T-helper 1 cell (primary cell): Measurements from ENCODE around the gene C8G.

Experiments
- DNase-seq, 5 donors: peaks; one replicate each; pipeline ENCODE4 v3.0.0-alpha.2; 2012 to 2020

C8G gene

DNA sequence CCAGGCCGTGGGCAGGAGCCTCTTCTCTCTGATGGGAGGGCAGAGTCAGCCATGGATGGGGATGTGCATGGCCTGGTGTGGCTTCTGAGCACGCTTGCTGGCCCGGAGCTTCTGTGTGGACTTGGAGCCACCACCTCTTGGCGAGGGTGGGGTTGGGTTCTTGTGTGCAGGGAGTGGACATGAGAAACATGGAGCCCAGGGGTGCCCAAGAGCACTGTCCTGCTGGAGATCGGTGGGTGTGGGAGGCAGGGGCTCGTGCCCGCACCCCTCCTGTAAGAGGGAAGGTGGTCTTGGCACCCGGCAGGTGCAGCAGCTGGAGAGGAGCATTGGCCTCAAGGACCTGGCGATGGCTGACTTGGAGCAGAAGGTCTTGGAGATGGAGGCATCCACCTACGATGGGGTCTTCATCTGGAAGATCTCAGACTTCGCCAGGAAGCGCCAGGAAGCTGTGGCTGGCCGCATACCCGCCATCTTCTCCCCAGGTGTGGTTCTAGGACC lies 24.3 kb upstream of the C8G start:
- no peak for DNase-seq

DNA sequence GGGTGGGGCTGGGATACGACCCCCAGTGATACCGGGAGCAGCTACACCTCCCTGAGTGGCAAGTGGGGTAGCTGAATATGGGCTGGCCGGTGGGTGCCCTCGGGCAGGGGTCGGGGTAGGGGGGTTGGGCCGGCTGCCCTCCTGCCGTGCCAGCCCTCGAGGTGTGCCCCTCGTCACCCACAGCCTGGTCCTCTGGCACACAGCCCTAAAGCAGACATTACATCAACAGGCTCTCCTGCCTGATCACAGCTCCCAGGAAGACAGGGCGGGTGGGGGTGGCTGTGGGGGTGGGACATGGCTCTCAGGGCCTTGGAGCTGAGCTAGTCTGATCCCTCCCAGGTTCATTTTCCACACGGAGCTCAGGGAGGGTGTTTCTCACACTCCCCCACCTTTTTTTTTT lies 23.7 kb upstream of the C8G start:
- DNase-seq: no peak

DNA sequence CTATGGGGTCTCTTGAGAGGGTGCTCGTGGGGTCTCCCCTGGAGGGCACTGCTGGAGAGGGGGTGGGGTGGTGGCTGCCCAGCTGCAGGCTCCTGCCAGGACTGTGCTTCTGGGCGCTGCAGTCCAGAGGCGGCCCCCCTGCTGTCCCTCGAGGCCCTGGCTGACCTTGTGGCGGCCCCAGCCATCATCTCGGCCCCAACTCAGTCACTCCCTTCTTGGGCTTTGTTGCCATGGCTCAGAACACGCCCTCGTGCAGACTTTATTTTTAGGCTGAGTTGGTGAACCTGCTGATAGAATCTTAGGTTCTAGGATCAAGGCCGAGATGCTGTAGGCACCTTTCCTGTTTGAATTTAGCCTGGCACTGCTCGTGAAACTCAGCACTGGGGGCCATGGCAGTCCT lies 23.3 kb upstream of the C8G start:
- no peak for DNase-seq

DNA sequence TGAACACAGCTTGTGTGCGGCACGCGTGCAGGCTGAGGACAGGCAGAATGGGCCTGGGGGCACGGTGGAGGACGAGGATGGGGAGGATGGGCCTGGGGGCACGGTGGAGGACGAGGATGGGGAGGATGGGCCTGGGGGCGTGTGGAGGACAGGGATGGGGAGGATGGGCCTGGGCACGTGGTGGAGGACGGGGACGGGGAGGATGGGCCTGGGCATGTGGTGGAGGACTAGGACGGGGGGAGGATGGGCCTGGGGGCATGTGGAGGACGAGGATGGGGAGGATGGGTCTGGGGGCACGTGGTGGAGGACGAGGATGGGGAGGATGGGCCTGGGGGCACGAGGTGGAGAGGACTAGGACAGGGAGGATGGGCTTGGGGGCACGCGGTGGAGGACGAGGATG lies 22.5 kb upstream of the C8G start:
- DNase-seq: no peak

DNA sequence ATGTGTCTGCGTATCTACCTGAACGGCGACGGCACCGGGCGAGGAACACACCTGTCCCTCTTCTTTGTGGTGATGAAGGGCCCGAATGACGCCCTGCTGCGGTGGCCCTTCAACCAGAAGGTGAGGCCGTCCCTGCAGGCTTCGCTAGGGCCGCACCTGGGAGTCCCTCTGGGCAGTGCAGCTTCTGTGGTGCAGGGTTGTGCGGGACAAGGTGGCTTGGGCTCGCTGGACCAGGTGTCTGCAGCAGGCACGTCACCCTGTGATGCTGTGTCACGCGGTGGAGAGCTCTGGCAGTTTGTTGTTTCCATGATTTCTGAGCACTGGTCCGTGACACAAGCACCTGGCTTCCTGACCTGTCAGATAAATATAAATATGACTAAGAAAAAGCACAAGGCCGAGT lies 21.2 kb upstream of the C8G start:
- DNase-seq: no peak

DNA sequence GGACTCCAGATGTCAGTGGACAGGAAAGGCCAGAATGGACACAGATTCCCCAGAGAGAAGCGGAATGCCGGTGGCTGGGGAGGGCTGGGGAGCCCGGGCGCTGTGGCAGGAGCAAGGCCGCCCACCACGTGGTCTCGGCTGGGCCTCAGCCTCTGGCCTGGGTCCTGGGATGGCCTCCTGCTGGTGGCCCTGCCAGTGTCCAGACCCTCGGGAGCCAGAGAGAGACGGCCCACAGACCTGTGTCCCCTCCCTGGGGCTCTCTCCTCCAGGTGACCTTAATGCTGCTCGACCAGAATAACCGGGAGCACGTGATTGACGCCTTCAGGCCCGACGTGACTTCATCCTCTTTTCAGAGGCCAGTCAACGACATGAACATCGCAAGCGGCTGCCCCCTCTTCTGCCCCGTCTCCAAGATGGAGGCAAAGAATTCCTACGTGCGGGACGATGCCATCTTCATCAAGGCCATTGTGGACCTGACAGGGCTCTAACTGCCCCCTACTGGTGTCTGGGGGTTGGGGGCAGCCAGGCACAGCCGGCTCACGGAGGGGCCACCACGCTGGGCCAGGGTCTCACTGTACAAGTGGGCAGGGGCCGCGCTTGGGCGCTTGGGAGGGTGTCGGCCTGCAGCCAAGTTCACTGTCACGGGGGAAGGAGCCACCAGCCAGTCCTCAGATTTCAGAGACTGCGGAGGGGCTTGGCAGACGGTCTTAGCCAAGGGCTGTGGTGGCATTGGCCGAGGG lies 19.5 kb upstream of the C8G start:
- no peak for DNase-seq

DNA sequence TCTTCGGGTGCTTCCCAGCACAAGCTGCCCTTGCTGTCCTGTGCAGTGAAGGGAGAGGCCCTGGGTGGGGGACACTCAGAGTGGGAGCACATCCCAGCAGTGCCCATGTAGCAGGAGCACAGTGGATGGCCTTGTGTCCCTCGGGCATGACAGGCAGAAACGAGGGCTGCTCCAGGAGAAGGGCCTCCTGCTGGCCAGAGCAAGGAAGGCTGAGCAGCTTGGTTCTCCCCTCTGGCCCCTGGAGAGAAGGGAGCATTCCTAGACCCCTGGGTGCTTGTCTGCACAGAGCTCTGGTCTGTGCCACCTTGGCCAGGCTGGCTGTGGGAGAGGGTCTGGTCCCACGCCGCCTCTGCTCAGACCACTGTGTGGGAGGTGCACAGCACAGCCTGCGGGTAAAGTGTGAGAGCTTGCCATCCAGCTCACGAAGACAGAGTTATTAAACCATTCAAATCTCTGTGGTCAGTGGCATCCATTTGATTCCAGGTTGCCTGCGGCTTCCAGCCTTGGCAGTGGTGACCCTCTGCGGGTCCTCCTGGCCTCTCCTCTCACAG lies 18.8 kb upstream of the C8G start:
- DNase-seq: no peak

DNA sequence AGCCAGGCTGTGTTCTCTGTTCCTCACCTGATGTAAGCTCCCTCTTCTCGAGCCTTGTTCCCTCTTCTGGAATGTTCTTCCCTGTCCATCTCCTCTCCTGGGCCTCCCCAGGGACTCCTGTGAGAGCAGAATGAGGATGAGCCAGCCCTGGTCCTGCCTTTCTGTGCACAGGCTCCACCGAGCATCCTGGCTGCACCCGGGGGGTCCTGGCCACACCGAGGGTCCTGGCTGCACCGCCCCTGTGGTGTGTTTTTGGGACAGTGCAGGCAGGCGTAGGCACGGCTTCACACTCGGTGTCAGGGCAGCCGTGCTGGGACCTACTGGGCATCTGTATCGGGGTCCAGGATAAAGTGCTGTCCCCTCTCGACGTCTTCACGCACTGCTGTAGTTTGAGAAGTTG lies 18.3 kb upstream of the C8G start:
- no peak for DNase-seq

DNA sequence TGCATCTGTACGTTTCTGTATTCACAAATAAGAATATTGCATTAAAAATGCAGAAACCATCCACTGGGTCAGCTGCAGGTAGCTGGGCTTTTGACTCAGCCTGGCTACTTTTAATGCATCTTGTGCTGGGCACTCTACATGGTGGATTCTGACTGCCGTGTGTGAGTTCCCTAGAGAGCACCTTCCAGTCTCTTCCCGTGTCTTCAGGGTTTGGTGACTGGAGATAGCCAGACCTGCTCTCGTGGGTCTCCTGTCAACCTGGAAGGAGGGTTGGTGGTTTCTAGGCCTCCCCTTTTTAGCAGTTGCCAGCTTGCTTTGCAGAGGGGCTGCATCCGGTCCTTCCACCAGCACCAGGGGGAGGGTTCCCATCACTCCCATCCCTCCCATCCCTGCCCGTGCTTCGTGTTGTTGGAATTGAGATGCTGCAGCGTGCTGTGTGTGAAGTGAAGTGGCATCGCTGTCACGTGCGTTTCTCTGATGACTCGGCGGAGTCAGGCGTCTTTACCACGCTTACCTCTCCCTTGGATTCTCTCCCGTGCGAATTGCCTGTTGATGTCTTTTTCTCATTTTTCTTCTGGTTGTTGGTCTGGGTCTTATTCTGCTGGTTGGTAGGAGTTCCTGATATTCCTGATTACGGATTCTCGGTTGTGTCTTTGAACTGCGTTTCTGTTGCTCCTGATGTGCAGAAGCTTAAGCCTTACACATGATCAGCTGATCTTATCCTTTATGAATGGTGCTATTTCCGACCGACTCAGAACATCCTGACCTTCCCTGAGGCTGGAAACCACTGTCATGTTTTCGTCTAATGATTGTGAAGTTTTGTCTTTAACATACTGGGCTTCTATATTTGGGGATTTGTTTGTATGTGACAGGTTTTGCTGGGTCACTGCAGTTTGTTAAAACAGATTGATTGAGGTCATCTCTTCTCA lies 17.4 kb upstream of the C8G start:
- DNase-seq: no peak

DNA sequence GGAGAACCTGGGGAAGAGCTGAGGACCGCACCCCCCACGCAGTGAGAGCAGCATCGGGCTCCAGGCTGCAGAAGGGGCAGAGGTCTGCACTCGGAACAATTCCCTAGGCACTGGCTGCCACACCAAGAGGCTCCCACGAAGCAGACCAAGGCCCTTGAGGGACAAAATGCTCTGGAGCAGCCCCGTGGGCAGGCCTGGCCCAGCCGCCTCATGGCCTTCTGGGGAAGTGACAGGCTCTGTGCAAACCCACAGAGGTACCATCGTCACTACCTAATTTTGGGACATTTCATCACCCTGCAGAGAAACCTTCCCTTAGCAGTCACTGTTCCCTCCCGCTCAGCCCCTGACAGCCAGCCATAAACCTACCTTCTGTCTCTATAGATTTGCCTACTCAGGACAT lies 16.5 kb upstream of the C8G start:
- no peak for DNase-seq

DNA sequence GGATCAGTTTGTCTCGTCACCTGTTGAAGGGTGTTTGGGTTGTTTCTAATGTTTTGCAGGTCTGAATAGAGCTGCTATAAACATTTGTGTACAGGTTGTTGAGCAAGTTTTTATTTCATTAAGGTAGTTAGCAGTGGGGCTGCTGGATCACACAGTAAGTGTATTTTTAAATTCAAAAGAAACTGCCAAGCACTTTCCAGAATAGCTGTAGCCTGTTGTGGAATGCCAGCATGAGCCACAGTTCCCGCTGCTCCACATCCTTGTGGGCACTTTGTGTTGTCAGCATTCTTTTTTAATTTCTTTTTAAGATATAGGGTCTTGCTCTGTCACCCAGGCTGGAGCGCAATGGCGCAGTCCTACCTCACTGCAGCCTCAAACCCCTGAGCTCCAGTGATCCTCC lies 15.0 kb upstream of the C8G start:
- no peak for DNase-seq

DNA sequence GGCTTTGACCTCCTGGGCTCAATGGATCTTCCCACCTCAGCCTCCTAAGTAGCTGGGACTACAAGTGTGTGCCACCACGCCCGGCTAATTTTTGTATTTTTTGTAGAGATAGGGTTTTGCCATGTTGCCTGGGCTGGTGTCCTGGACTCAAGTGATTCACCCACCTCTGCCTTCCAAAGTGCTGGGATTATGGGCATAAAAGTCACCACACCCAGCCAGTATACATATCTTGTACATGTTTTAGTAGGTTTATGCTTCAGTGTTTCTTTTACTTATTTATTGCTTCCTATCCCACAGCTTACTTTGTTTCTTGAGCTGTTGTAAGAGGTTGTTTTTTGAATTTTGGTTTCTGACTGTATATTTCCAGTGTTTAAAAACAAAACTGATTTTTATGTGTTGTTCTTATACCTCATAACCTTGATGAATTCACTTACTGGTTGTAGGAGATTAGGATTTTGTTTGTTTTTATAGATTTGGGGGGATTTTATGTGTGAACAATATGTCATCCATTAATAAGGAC lies 13.4 kb upstream of the C8G start:
- DNase-seq: no peak

DNA sequence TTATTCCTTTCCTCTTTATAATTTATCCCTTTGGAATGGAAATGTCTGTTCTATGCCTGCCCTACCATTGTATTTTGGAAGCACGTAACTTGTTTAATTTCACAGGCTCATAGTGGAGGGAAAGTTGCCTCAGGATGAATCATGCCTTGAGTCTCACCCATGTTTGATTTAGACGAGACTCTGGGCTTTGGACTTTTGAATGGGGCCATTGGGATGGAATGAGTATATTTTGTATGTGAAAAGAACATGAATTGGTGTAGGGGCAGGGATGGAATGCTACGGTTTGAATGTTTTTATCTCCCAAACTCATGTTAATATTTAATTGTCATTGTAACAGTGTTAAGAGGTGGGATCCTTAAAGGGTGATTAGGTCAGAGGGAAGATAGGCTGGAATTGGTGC lies 10.8 kb upstream of the C8G start:
- no peak for DNase-seq

DNA sequence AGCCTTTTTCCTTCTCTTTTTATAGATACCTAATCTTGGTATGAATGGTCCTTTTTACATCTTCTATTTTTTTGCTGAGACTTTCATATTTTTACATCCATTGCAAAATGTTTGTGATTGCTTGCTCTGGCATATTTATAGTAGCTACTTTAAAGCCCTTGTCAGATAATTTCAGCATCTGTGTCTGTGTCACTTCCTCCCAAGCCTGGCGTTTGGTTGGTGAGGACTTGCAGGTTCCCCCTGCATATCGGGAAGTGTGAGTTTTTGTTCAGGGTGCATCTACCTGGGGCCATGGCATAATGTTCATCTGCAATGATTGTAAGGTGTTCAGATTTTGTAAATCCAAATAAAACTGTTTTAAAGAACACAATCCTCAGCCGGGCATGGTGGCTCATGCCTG lies 9.4 kb upstream of the C8G start:
- no peak for DNase-seq

DNA sequence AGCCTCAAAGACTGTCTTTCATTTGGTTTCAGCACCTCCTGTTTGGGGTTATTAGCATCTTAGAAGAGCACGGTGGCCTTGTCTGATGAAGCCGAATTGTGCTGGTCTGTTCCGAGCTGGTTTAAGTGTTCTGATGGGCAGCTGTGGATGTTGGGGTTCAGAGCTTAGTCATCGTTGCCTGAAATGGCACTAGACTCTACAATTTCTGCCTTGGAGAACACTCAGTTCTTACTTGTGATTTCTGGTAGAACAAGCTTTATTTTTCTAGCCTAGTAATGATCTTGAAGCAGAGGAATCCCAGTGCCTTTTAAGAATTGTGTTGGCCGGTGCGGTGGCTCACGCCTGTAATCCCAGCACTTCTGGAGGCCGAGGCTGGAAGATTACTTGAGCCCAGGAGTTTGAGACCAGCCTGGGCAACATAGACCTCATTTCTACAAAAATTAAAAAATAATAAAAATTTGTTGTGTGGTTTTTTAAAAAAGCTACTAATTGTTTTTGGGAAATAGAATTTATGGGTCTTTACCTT lies 8.3 kb upstream of the C8G start:
- DNase-seq: no peak

DNA sequence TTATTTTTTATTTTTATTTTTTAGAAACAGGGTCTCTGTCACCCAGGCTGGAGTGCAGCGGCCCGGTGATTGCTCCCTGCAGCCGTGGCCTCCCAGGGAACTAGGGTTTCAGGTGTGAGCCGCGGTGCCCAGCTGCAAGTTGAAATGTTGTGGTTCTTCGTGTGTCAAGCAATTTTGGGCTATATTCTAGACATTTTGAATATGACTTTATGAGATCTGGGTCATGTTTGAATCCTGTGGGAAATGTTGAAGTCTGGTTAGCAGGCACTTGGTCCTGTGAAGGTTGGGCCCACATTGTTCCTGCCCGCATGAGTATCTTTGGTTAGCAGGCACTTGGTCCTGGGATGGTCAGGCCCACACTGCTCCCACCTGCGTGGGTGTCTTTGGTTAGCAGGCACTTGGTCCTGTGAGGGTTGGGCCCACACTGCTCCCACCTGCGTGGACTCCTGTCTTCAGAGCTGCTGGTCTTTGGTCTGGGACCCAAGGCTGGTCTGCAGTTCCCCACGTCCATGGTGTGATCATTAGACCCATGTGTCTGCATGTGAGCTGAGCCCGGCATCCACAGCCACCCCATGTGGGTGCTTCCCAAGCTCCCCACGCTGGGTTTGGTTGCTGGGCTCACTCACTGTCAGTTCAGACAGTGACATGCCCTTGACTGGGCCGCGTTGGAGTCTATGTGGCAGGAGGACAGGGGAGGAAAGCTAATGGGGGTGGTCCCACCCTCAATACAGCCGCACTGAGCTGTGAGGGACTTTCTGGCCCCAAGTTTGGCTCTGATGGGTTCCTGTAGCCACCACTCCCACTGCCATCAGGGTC lies 7.6 kb upstream of the C8G start:
- DNase-seq: no peak

DNA sequence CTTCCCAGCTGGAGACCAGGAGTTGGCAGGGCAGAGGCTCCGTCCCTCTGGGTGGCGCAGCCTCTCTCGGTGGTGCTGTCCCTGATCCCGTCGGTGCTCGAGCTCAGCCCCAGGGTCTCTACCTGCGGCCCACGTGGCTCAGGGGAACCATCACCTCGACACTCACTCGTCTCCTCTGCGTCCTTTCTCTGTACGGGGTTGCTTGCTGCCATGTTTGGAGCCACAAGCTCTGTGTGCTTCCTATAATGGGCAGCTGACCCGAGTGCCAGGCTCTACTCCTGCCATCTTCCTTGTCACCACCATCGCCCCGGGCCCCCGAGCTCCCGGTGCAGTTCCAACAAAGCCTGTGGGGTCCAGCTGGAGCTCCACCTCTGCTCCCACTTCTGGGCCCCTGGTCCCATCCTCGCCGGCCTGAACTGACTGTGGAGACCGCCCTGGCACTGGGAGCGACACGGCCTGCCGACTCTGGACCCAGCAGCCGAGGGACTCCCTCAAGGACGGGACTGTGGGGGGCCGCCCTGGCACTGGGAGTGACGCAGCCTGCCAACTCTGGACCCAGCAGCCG lies 5.5 kb upstream of the C8G start:
- DNase-seq: no peak

DNA sequence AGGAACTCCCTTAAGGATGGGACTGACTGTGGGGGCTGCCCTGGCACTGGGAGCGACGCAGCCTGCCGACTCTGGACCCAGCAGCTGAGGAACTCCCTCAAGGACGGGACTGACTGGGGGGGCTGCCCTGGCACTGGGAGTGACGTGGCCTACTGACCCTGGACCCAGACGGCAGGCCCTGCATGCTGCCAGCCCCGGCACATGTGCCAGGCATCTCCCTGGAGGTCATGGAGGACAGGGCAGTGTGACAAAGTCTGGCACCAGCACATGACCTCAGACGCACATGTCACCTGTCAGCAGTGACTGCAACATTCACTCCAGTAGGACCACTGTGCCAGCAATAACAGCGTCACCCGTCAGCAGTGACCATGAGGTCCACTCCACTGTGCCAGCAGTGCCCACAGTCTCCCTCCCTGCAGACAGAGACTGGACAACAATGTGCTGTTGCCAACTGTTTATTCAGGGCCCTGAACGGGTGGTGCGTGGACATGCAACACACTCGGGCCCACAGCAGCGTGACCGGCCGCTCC lies 5.0 kb upstream of the C8G start:
- no peak for DNase-seq

DNA sequence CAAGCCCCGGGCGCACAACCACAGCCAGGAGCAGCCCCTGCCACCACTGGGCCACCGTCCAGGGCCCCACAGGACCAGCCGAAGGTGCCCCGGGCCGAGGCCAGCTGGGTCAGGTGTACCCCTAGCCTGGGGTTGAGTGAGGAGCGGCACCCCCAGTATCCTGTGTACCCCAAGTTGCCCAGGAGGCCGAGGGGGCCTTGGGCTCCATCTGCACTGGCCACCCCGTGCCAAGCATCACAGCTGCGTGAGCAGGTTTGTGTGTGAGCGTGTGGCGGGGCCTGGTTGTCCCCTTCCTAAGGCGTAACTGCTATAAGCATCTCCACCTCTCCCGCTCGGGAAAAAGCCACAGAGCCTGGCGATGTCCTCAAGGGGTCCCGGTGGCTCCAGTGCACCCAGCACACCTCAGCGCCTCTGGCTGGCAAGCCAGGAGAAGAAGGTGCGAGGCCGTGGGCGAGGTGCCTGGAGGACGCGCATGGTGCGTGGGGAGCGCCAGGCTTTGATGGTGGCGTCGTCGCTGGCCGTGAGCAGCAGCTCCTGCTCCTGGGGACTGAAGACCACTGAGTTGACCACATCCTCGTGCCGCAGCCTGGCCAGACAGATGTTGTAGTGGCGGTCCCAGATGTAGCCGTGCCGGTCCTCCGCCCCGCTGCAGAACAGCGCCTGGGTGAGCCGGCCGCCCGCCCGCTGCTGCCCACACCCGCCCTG lies 4.4 kb upstream of the C8G start:
- DNase-seq: peak in 1 of 5 donors; percentile 7

DNA sequence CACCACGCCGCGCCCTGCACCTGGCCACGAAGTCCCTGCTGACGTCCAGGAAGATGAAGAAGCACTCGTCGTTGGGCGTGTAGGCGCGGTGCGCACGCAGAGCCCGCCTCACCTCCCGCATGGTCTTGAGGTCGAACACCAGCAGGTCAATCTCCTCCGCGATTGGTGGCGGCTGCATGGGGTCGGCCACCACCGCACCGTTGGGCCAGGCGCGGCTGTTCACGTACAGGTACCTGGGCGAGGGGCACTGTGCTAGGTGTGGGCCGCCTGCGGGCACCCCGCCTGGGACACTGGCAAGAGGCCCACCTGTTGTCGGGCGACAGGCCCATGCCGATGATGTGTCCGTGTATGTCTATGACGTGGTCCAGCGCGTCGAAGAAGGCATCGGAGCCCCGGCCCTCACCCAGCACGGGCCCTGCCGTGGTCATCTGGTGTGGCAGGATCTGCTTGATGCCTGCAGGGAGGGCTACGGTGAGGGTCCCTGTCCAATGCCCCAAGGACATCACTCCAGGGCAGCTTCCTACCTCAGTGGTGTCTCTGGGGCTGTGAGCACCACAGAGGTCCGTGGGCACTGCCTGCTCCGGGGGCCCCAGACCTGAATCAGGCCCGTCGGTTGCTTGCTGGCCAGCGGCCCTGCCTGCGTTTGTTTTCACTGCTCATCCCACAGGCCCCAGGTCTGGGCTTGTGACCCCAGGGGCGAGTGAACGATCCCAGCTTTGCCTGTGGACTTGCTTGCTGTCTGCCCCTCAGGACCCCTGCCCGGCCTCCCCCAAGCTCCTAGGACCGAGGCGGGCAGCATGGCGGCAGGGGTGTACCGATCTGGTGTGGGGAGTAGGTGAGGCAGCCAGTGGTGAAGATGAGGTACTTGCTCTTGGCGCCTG lies 3.6 kb upstream of the C8G start:
- DNase-seq: peak in 1 of 5 donors; percentile 13
